NCI-H146 treated with DMSO at 0.1 percent for 48 hours (cell line): Measurements from ENCODE around the gene TAP1.
A peak's percentile ranks its signal among the peaks of the same experiment; 100 is the strongest.

Source experiments
- DNase-seq: peaks from one replicate; lab custom pipeline; 2025; ENCODE audit not compliant: unreplicated experiment; lab: John Stamatoyannopoulos, UW

TAP1 gene

GRCh38 chr6:32865724-32866443 is 12.4 kb upstream of the TAP1 start:
- no peak for DNase-seq

- DNase-seq, result no peak
Measured at GRCh38 chr6:32862725-32863124, 9.2 kb upstream of the TAP1 start.

- DNase-seq, result no peak
Measured at GRCh38 chr6:32860674-32861073, 7.2 kb upstream of the TAP1 start.

- no peak for DNase-seq
Measured at GRCh38 chr6:32858194-32858593, 4.7 kb upstream of the TAP1 start.

GRCh38 chr6:32857156-32857891 is 3.8 kb upstream of the TAP1 start:
- no peak for DNase-seq

- DNase-seq, result no peak
Measured at GRCh38 chr6:32855467-32856174, 2.1 kb upstream of the TAP1 start.

GRCh38 chr6:32854376-32855178 is 1.1 kb upstream of the TAP1 start:
- no peak for DNase-seq

GRCh38 chr6:32852844-32853540 is 512 bp downstream of the TAP1 start:
- no peak for DNase-seq

GRCh38 chr6:32852018-32852843 is 1.3 kb downstream of the TAP1 start:
- no peak for DNase-seq

GRCh38 chr6:32851025-32851424 is 2.5 kb downstream of the TAP1 start:
- DNase-seq, result no peak

GRCh38 chr6:32849126-32849525 is 4.4 kb downstream of the TAP1 start:
- DNase-seq, result no peak

GRCh38 chr6:32847795-32848194 is 5.7 kb downstream of the TAP1 start:
- DNase-seq, result no peak

GRCh38 chr6:32847004-32847403 is 6.5 kb downstream of the TAP1 start:
- DNase-seq, result no peak

- no peak for DNase-seq
Measured at GRCh38 chr6:32845384-32845884, 8.1 kb downstream of the TAP1 start.

- DNase-seq, result no peak
Measured at GRCh38 chr6:32844839-32845383, 8.6 kb downstream of the TAP1 start.

GRCh38 chr6:32843979-32844838 is 9.3 kb downstream of the TAP1 start, which contains the start of gene PSMB8:
PSMB8 (minus strand) TSS chr6:32844047; CDS start chr6:32843996, 51 bp downstream.
- DNase-seq, result peak; percentile 83

- DNase-seq, result no peak
Measured at GRCh38 chr6:32843331-32843978, 10.0 kb downstream of the TAP1 start.

GRCh38 chr6:32842690-32843089 is 10.8 kb downstream of the TAP1 start:
- DNase-seq, result no peak
